H1 (cell line): ENCODE data around the gene KCNMA1.
A peak's percentile ranks its signal among the peaks of the same experiment; 100 is the strongest.

Experiments used
- BACH1 ChIP-seq: IDR thresholded peaks from 2 replicates; pipeline ENCODE4 v1.6.1; 2012; ENCODE audit warnings: low read length, improper control_type of control experiment
- EGR1 ChIP-seq: IDR thresholded peaks from 2 replicates; pipeline ENCODE4 v1.6.1; 2011; ENCODE audit warnings: low read depth, low read length, borderline replicate concordance
- EP300 ChIP-seq, 2 experiments: IDR thresholded peaks; 1 replicate in 1 of 2; 2 replicates in 1 of 2; pipeline ENCODE4 v1.6.1; 2011 to 2012; ENCODE audit warnings: low read depth in 2 of 2, low read length in 2 of 2, mild to moderate bottlenecking in 2 of 2, borderline replicate concordance in 1 of 2, inconsistent platforms in 1 of 2, moderate library complexity in 1 of 2
- GTF2F1 ChIP-seq: IDR thresholded peaks from 2 replicates; pipeline ENCODE4 v1.6.1; 2012; ENCODE audit warnings: low read depth, low read length, improper control_type of control experiment, borderline replicate concordance
- JUN ChIP-seq: IDR thresholded peaks from 2 replicates; pipeline ENCODE4 v1.6.1; 2011; ENCODE audit warnings: low read depth, mild to moderate bottlenecking, improper control_type of control experiment, low read length
- JUND ChIP-seq: IDR thresholded peaks from 2 replicates; pipeline ENCODE4 v1.6.1; 2011; ENCODE audit warnings: mild to moderate bottlenecking, improper control_type of control experiment, low read length
- RAD21 ChIP-seq, 2 experiments: IDR thresholded peaks in 1 of 2; conservative IDR thresholded peaks in 1 of 2; 2 replicates each; pipeline ENCODE4 v1.6.1; 2011; ENCODE audit warnings: low read depth in 2 of 2, low read length in 2 of 2, improper control_type of control experiment in 1 of 2, inconsistent platforms in 1 of 2, mild to moderate bottlenecking in 1 of 2, moderate library complexity in 1 of 2
- RXRA ChIP-seq: IDR thresholded peaks from 2 replicates; pipeline ENCODE4 v1.6.1; 2011; ENCODE audit warnings: low read depth, mild to moderate bottlenecking, low read length, moderate library complexity; ENCODE audit not compliant: insufficient read depth
- SP1 ChIP-seq: IDR thresholded peaks from 2 replicates; pipeline ENCODE4 v1.6.1; 2011; ENCODE audit warnings: low read depth, low read length
- YY1 ChIP-seq: IDR thresholded peaks from 2 replicates; pipeline ENCODE4 v1.6.1; 2011; ENCODE audit warnings: low read depth, mild to moderate bottlenecking, low read length
- TF ChIP-seq, protein P1 (sequence below), 3 experiments: IDR thresholded peaks; 1 replicate in 2 of 3; 2 replicates in 1 of 3; pipeline versions ENCODE4 v1.5.1 to v1.6.1; 2011; ENCODE audit warnings: low read length in 3 of 3, mild to moderate bottlenecking in 3 of 3, inconsistent platforms in 2 of 3, low read depth in 1 of 3, moderate library complexity in 1 of 3; ENCODE audit not compliant: insufficient read depth in 1 of 3; ENCODE audit errors: control extremely low read depth in 1 of 3
- TF ChIP-seq, protein P2 (sequence below): IDR thresholded peaks from 2 replicates; pipeline ENCODE4 v1.6.1; 2012; ENCODE audit warnings: inconsistent platforms
- TF ChIP-seq, protein P3 (sequence below): IDR thresholded peaks from 2 replicates; pipeline ENCODE4 v1.6.1; 2011; ENCODE audit warnings: low read depth, mild to moderate bottlenecking, low read length; ENCODE audit not compliant: insufficient read depth

DNA sequence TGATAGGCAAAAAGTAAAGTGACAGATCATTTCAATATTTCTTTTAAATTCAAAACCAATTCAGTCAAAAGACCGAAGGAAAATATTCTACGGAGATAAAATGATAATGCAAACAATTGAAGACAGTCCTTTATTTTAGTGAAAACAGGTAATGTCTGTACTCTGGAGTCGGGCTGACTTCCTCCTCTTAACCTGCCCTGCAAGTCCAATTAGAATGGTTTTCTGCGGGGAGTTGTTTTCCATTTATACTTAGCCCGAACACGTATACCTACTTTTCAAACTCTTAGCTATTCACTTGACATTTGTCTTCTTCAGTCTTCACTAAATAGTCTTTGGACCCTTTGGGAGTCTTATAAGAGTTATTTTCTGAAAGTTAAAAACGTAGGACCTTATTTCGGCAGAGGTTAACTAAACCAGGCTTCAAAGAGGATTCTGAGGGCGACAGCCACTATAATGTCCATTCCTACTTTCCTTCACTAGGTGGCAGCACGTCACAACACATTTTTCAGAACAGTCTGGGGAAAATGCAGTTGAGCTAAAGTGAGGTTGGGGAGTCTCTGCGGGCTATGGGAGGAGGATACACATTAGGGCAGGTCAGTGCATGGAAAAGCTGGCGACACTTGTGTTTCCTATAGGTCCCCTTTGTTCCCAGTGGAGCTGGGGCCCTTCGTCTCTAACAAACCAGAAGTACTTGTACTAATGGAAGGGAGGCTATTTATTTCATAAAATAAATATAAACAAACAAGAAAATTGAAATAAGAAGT is 472.0 kb downstream of the KCNMA1 start:
- TF ChIP-seq BACH1 (no peak), SP1 (no peak), JUN (no peak), YY1 (no peak), EP300 (IDR thresholded peaks at IDR 0.05; ENCODE audit: borderline replicate concordance in 1 of 2, low read depth in 2 of 2, low read length in 2 of 2) (no peak), RAD21 (IDR thresholded peaks at IDR 0.05 in 1 of 2, conservative IDR thresholded peaks at IDR 0.05 in 1 of 2; ENCODE audit: low read depth in 2 of 2, low read length in 2 of 2) (peak; percentile 91 to 95), RXRA (no peak), GTF2F1 (no peak), EGR1 (no peak), JUND (no peak)
- TF ChIP-seq, protein P1, sequence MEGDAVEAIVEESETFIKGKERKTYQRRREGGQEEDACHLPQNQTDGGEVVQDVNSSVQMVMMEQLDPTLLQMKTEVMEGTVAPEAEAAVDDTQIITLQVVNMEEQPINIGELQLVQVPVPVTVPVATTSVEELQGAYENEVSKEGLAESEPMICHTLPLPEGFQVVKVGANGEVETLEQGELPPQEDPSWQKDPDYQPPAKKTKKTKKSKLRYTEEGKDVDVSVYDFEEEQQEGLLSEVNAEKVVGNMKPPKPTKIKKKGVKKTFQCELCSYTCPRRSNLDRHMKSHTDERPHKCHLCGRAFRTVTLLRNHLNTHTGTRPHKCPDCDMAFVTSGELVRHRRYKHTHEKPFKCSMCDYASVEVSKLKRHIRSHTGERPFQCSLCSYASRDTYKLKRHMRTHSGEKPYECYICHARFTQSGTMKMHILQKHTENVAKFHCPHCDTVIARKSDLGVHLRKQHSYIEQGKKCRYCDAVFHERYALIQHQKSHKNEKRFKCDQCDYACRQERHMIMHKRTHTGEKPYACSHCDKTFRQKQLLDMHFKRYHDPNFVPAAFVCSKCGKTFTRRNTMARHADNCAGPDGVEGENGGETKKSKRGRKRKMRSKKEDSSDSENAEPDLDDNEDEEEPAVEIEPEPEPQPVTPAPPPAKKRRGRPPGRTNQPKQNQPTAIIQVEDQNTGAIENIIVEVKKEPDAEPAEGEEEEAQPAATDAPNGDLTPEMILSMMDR (IDR thresholded peaks at IDR 0.05; ENCODE audit: control extremely low read depth in 1 of 3, insufficient read depth in 1 of 3, low read depth in 1 of 3, low read length in 3 of 3) = peak; percentile 26 to 84 (median 71)
- TF ChIP-seq, protein P2, sequence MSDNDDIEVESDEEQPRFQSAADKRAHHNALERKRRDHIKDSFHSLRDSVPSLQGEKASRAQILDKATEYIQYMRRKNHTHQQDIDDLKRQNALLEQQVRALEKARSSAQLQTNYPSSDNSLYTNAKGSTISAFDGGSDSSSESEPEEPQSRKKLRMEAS = no peak
- TF ChIP-seq, protein P3, sequence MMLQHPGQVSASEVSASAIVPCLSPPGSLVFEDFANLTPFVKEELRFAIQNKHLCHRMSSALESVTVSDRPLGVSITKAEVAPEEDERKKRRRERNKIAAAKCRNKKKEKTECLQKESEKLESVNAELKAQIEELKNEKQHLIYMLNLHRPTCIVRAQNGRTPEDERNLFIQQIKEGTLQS = no peak
